Stimulated activated memory B cell treated with anti-CD40 and anti-IgM and Interleukin-4, amounts not matched to agents 10 μg/mL and 1 μg/mL and 100 μg/mL, for 72 hours (primary cell): Measurements from ENCODE around the gene STRN4.
"Not testable (repeated sequence)": the region's sequence is repeated elsewhere in the genome, so short reads cannot be mapped to it uniquely, and the experiment has no call there.

Source experiments
- ATAC-seq: fragments of 150-1000 bp; cut with Tn5 transposase; 2 replicates; pipeline ENCODE4 v1.10.0; 2021
- H3K27ac Mint-ChIP-seq: one replicate; pipeline ENCODE4 v1.8.0; 2022; ENCODE audit warnings: mild to moderate bottlenecking, mixed read lengths
- H3K27me3 Mint-ChIP-seq: one replicate; pipeline ENCODE4 v1.8.0; 2022; ENCODE audit warnings: mixed read lengths
- H3K36me3 Mint-ChIP-seq: one replicate; pipeline ENCODE4 v1.8.0; 2022; ENCODE audit warnings: mixed read lengths
- H3K4me1 Mint-ChIP-seq: one replicate; pipeline ENCODE4 v1.8.0; 2022; ENCODE audit warnings: mixed read lengths
- H3K4me3 Mint-ChIP-seq: one replicate; pipeline ENCODE4 v1.8.0; 2022; ENCODE audit warnings: mild to moderate bottlenecking, moderate library complexity, mixed read lengths
- H3K9me3 Mint-ChIP-seq: one replicate; pipeline ENCODE4 v1.8.0; 2022; ENCODE audit warnings: mixed read lengths

Gene STRN4

GRCh38 chr19:46717716-46718143 is 28.5 kb downstream of the STRN4 start:
- Mint-ChIP-seq H3K4me1 (peaks cover 84% of the 10 kb centered on the region), H3K27me3 (no peaks in the 10 kb centered on the region), H3K9me3 (no peaks in the 10 kb centered on the region), H3K4me3 (peak overlapping the region; percentile 93), H3K27ac (peak overlapping the region; percentile 82), H3K36me3 (peaks cover 28% of the 10 kb centered on the region)
- ATAC-seq = peak; percentile 25

DNA sequence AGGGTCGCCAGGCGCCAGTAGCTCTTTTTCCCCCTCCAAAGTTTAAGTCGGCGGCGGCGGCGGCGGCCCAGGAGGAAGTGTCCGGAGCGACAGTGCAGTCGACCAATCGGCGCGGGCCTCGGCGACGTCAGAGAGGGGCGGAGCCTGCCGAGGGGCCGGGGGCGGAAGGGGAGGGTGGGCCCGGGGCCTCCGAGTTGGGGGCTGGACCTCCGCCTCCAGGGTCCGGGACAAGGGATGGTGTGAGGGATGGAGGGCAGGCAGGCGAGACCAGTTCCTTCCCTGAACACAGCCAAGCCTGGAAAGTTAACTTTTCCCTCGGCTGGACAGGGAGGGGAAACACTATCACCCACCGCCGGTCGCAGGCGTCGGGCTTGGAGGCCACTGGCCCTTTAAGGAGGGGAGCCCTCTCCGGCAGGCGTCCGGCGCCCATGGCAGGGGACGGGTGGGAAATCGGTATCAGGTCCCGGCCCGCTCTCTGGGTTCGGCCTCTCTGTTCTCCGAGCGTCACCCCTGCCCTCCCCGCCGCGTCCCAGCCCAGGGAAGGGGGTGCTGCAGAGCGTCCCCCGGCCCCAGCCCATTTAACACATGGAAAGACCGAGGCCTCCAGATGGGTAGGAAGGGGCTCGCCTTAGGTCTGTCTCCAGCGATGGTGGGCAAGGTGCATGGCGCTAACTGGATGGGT is 29.1 kb downstream of the STRN4 start, which contains the start of gene PRKD2:
Gene PRKD2, minus strand, starts transcription at position 81 of the 682 bp plus-strand sequence. CDS start 744 bp downstream, outside the sequence.
- ATAC-seq = peak; percentile 71
- Mint-ChIP-seq H3K27me3 (no peaks in the 10 kb centered on the region), H3K9me3 (no peaks in the 10 kb centered on the region), H3K4me1 (peaks cover 79% of the 10 kb centered on the region), H3K27ac (peak within 1 kb of the TSS; percentile 82), H3K4me3 (peak within 1 kb of the TSS; percentile 93), H3K36me3 (peaks cover 23% of the 10 kb centered on the region)

DNA sequence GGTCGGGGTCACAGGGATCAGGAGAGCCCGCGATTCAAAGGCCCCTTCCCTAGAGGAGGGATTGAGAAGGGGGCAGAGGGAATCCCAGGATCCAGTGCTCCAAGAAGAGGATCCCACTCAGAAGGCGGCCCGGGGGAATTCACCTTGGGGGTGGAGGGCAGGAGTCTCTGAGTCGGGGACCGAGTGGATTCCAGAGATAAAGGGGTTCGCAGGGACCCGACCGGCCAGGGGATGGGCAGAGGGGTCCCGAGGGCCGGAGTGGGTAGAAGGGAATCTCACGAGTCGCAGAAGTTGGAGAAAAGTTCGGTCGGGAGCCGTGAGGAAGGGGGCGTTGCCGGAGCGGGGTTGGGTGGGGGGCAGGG is 29.6 kb downstream of the STRN4 start:
- Mint-ChIP-seq H3K27me3 (no peaks in the 10 kb centered on the region), H3K9me3 (no peaks in the 10 kb centered on the region), H3K27ac (peak overlapping the region; percentile 82), H3K4me1 (peaks cover 73% of the 10 kb centered on the region), H3K36me3 (peaks cover 18% of the 10 kb centered on the region), H3K4me3 (peak overlapping the region; percentile 93)
- ATAC-seq = no peak

DNA sequence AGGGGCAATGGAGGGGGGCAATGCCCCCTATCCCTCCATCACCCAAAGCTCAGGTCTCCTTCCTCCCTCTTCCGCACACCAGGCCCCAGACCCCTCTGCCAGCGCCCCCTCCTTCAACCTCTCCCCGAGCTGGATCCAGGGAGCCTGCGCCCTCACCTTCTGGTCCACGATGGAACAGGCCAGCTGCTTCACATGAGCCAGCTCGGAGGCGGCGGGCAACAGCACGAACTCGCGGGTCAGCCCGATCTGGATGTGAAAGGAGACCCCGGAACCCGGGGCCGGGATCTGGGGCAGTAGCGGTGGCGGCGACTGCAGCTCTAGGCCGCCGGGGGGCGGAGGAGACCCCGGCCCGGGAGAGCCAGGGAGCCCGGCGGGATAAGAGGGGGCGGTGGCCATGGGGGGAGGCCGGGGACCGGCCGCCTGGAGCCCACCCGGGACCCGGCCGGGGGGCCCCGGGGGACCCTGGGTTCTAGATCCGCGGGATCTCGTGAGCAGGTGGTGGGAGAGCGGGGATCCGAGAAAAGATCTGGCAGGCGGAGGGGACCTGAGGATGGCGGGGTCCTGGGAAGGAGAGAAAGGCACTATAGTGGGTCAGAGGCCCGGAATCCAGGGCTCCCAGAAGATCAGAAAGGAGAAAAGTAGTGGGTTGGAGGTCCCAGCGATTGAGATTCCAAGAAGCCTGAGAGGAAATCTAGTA is 30.1 kb downstream of the STRN4 start:
- peak overlapping the region; percentile 82 for H3K27ac Mint-ChIP-seq
- H3K36me3 Mint-ChIP-seq = peaks cover 15% of the 10 kb centered on the region
- H3K4me3 Mint-ChIP-seq = peak overlapping the region; percentile 93
- peaks cover 68% of the 10 kb centered on the region for H3K4me1 Mint-ChIP-seq
- no peak for ATAC-seq
- no peaks in the 10 kb centered on the region for H3K9me3 Mint-ChIP-seq
- no peaks in the 10 kb centered on the region for H3K27me3 Mint-ChIP-seq

DNA sequence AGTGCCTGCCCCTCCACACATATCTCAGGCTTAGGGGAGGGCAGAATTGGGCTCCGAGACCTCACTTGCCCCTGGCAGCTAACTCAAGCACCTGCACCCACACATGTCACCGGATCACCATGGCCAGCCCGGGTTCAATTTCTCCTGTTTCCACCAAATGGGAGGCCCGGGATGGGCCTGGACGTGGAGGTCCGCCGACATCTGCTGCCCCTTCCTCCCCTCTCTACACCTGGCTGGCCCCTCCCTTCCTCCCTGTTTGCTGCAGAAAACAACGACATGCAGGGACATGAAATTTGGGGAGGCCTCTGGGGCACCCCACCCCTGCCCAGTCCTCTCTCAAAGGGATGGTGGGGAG is 30.7 kb downstream of the STRN4 start:
- no peak for ATAC-seq
- H3K36me3 Mint-ChIP-seq = peaks cover 15% of the 10 kb centered on the region
- peaks cover 63% of the 10 kb centered on the region for H3K4me1 Mint-ChIP-seq
- no peaks in the 10 kb centered on the region for H3K27me3 Mint-ChIP-seq
- no peaks in the 10 kb centered on the region for H3K9me3 Mint-ChIP-seq
- H3K27ac Mint-ChIP-seq = peak overlapping the region; percentile 82
- peak overlapping the region; percentile 93 for H3K4me3 Mint-ChIP-seq

GRCh38 chr19:46714444-46715106 is 31.7 kb downstream of the STRN4 start:
- H3K27ac Mint-ChIP-seq = peak overlapping the region; percentile 82
- H3K27me3 Mint-ChIP-seq = no peaks in the 10 kb centered on the region
- H3K9me3 Mint-ChIP-seq = no peaks in the 10 kb centered on the region
- peaks cover 58% of the 10 kb centered on the region for H3K4me1 Mint-ChIP-seq
- peak; percentile 46 for ATAC-seq
- peak overlapping the region; percentile 93 for H3K4me3 Mint-ChIP-seq
- H3K36me3 Mint-ChIP-seq = peaks cover 22% of the 10 kb centered on the region

DNA sequence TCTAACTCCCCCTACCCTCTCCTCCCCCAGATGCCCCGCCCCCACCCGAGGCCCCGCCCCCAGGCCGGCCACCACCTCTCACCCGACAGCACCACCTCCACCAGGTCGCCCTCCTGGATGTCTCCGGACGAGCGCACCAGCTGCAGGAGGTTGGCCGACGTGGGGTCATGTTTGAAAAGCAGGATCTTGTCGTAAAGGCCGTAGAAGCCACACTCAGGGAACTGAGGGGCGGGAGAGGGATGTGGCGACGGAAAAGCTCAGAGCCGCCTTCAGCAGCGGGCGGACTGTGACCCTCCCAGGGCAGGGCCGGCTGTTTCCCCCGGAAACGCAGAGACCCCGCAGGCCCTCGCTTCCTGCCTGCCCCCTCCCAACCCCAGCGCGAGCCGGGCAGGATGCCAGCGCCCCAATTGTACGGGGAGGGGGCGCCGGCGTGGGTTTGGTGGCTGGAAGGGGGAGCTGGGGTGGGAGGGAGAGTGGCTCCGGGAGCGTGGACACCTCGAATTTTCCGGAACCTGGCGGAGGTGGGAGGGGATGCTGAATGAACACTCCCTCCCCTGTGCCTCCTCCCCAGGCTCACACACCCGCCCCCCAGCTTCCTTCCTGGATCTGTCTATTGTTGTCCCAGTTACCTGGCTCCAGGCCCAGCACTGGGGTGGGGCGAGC is 32.3 kb downstream of the STRN4 start:
- no peaks in the 10 kb centered on the region for H3K27me3 Mint-ChIP-seq
- peak overlapping the region; percentile 93 for H3K4me3 Mint-ChIP-seq
- peaks cover 23% of the 10 kb centered on the region for H3K36me3 Mint-ChIP-seq
- peak overlapping the region; percentile 82 for H3K27ac Mint-ChIP-seq
- H3K9me3 Mint-ChIP-seq = no peaks in the 10 kb centered on the region
- peaks cover 51% of the 10 kb centered on the region for H3K4me1 Mint-ChIP-seq
- peak; percentile 17 for ATAC-seq

- peaks cover 41% of the 10 kb centered on the region for H3K4me1 Mint-ChIP-seq
- not testable (repeated sequence) for H3K9me3 Mint-ChIP-seq, ATAC-seq, H3K4me3 Mint-ChIP-seq, H3K27me3 Mint-ChIP-seq, H3K27ac Mint-ChIP-seq
- H3K36me3 Mint-ChIP-seq = peaks cover 27% of the 10 kb centered on the region
These were observed 33.4 kb downstream of the STRN4 start for GRCh38 chr19:46712768-46713338.

DNA sequence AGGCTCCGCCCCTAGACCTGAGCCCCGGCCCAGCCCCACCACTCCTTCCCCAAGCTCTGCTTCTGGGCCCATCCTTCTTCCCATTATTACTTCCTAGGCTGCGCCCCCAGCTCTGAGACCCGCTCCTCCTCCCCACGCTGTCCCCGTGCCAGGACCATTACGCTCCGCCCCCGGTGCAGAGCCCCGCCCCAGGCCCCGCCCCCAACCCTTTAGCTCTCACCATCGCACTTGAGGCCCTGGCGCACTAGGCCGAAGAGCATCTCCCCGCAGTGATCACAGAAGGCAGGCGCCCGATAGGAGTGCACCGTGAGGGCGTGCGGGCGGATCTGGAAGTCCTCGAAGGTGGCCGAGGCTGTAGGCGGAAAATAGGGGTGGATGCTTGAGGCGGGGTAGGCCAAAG is 35.6 kb downstream of the STRN4 start:
- Mint-ChIP-seq H3K4me1 (peaks cover 28% of the 10 kb centered on the region), H3K36me3 (peaks cover 45% of the 10 kb centered on the region), H3K9me3 (no peaks in the 10 kb centered on the region), H3K27ac (no peak overlapping the region), H3K4me3 (no peak overlapping the region), H3K27me3 (no peaks in the 10 kb centered on the region)
- ATAC-seq = no peak

DNA sequence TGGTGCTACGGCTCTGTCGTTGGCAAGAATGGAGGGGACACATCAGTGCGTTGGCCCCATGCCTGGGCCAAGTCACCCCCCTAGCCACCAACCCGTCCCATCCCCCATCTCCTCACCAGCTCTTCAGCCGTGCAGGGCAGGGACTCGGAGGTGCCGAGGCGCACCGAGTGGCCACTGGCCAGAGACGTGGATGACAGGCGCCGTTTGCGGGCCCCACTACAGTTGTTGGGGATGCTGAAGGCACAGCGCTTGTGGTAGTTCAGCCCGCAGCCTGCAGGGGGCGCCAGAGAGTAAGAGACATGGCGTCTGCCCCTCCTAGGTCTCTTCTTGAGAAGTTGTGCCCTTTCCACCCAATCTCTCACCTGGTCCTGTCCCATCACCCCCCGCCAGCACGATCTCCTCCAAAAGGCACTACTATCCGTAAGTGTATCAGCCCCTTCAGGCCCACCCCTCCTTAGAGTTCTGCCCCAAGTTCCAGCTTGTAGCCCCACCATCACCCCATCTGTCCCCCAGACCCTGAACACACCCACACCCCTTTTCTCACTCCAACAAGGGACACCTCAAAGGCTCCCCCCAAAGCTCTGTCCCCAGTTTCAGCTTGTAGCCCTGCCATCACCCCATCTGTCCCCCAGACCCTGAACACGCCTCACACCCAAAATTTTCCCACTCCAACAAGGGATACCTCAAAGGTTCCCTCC is 41.7 kb downstream of the STRN4 start:
- no peak overlapping the region for H3K4me3 Mint-ChIP-seq
- H3K36me3 Mint-ChIP-seq = peaks cover 68% of the 10 kb centered on the region
- H3K27me3 Mint-ChIP-seq = no peaks in the 10 kb centered on the region
- H3K4me1 Mint-ChIP-seq = peaks cover 18% of the 10 kb centered on the region
- peak; percentile 83 for ATAC-seq
- H3K9me3 Mint-ChIP-seq = no peaks in the 10 kb centered on the region
- peak overlapping the region; percentile 67 for H3K27ac Mint-ChIP-seq

DNA sequence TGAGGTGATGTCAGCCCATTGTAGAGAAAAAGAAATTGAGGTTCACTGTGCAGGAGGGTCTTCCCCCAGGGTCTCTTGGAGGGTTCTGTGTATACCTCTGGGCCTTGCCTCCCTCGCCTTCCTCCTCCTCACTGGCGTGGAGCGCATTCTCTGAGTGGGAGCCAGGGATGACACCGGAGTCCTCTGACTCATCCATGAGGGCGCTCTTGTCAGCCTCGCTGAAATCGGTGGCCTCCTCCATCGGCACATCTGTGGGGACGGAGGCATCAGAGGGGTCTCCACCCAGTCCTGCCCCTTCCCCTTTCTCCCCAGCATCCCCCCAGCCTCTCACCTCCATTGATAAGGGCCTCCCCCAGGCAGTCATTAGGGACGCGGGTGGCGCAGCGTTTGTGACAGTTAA is 45.5 kb downstream of the STRN4 start:
- ATAC-seq = no peak
- Mint-ChIP-seq H3K9me3 (no peaks in the 10 kb centered on the region), H3K4me3 (no peak overlapping the region), H3K27me3 (no peaks in the 10 kb centered on the region), H3K36me3 (peaks cover 74% of the 10 kb centered on the region), H3K27ac (no peak overlapping the region), H3K4me1 (peaks cover 18% of the 10 kb centered on the region)

GRCh38 chr19:46698395-46699321 is 47.6 kb downstream of the STRN4 start:
- peaks cover 69% of the 10 kb centered on the region for H3K36me3 Mint-ChIP-seq
- H3K27ac Mint-ChIP-seq = no peak overlapping the region
- ATAC-seq = no peak
- H3K27me3 Mint-ChIP-seq = no peaks in the 10 kb centered on the region
- no peaks in the 10 kb centered on the region for H3K9me3 Mint-ChIP-seq
- H3K4me1 Mint-ChIP-seq = no peaks in the 10 kb centered on the region
- H3K4me3 Mint-ChIP-seq = no peak overlapping the region

DNA sequence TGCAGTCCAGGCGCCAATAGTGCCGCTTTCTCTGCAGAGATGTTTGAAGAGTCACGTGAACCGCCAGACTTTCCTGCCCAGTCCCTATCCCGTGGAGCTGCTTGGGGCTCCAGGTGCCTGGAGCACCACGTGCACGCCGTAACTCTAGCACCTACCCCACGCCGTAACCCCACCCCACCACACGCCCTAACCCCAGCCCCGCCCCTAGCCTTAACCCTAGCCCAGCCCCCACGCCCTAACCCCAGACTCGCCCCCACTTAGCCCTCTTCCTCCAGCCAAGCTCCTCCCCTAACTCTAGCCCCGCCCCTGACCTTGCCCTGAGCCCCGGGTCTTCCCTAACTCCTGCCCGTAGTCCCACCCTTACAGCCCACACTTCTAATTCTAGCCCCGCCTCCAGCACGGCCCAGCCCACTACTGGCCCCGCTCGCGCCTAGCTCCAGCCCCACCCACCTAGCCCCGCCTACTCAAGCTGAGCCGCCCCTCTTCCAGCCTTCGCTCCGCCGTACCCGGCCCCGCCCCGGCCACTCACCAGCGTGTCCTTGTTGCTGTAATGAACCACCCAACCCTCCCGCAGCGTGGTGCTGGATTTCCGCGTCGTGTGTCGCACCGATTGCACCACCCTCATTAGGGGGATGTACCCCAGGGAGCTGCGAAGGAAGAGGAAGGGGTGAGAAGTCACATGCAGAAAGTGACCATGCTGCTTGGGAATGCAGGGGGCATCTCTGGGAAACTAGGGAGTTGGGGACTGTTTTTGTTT is 48.9 kb downstream of the STRN4 start:
- Mint-ChIP-seq H3K9me3 (no peaks in the 10 kb centered on the region), H3K27ac (no peak overlapping the region), H3K27me3 (no peaks in the 10 kb centered on the region), H3K36me3 (peaks cover 82% of the 10 kb centered on the region), H3K4me1 (no peaks in the 10 kb centered on the region), H3K4me3 (no peak overlapping the region)
- peak; percentile 56 for ATAC-seq
